HG02973 (cell line): ENCODE results near the gene DPYSL3.

Experiments
- ATAC-seq: cut with Tn5 transposase; IDR thresholded peaks from one replicate; pipeline ENCODE4 v1.9.1; 2021; ENCODE audit warnings: moderate library complexity; ENCODE audit not compliant: unreplicated experiment

DPYSL3 gene

GRCh38 chr5:147515269-147515668 is 5.4 kb upstream of the DPYSL3 start:
- ATAC-seq = no peak

- ATAC-seq = no peak
These were observed 3.0 kb upstream of the DPYSL3 start for GRCh38 chr5:147512659-147513379.

GRCh38 chr5:147510885-147511284 is 1.0 kb upstream of the DPYSL3 start:
- ATAC-seq = no peak

- no peak for ATAC-seq
These were observed 693 bp downstream of the DPYSL3 start for GRCh38 chr5:147509041-147509709.

GRCh38 chr5:147508711-147509040 is 1.2 kb downstream of the DPYSL3 start:
- ATAC-seq = no peak

- no peak for ATAC-seq
These were observed 2.3 kb downstream of the DPYSL3 start for GRCh38 chr5:147507480-147508126.

GRCh38 chr5:147504535-147504934 is 5.3 kb downstream of the DPYSL3 start:
- ATAC-seq = no peak

- no peak for ATAC-seq
These were observed 5.9 kb downstream of the DPYSL3 start for GRCh38 chr5:147504011-147504410.

- ATAC-seq = no peak
These were observed 18.9 kb downstream of the DPYSL3 start for GRCh38 chr5:147490989-147491388.

GRCh38 chr5:147487031-147487750 is 22.7 kb downstream of the DPYSL3 start:
- ATAC-seq = no peak

GRCh38 chr5:147485814-147486213 is 24.1 kb downstream of the DPYSL3 start:
- no peak for ATAC-seq

GRCh38 chr5:147485046-147485445 is 24.8 kb downstream of the DPYSL3 start:
- ATAC-seq = no peak

GRCh38 chr5:147484708-147485020 is 25.2 kb downstream of the DPYSL3 start:
- no peak for ATAC-seq

- ATAC-seq = no peak
These were observed 25.7 kb downstream of the DPYSL3 start for GRCh38 chr5:147483961-147484707.

- no peak for ATAC-seq
These were observed 26.6 kb downstream of the DPYSL3 start for GRCh38 chr5:147483188-147483790.

- ATAC-seq = no peak
These were observed 27.1 kb downstream of the DPYSL3 start for GRCh38 chr5:147482706-147483180.

- ATAC-seq = peak; percentile 76
These were observed 27.8 kb downstream of the DPYSL3 start for GRCh38 chr5:147481874-147482705.

- no peak for ATAC-seq
These were observed 28.5 kb downstream of the DPYSL3 start for GRCh38 chr5:147481376-147481775.

GRCh38 chr5:147479949-147480348 is 29.9 kb downstream of the DPYSL3 start:
- no peak for ATAC-seq

- ATAC-seq = no peak
These were observed 30.4 kb downstream of the DPYSL3 start for GRCh38 chr5:147479444-147479843.
